Lower leg skin (tissue), 3 donors: ENCODE data around the gene MINK1.

Source experiments
- CTCF ChIP-seq, 3 donors: fragments of 450-650 bp; IDR thresholded peaks; one replicate each; pipeline ENCODE4 v1.5.1; 2016; ENCODE audit warnings: antibody characterized with exemption in 3 of 3, mild to moderate bottlenecking in 3 of 3, moderate library complexity in 2 of 3
- POLR2A ChIP-seq, 2 donors: fragments of 450-650 bp; IDR thresholded peaks; one replicate each; pipeline ENCODE4 v1.6.1; 2016 to 2017; ENCODE audit warnings: antibody characterized with exemption in 2 of 2, mild to moderate bottlenecking in 1 of 2, moderate library complexity in 1 of 2

GRCh38 chr17:4940555-4941318 is 107.6 kb downstream of the MINK1 start:
- TF ChIP-seq CTCF (IDR thresholded peaks at IDR 0.05) (no peak), POLR2A (IDR thresholded peaks at IDR 0.05) (no peak)
